GM06990 (cell line): ENCODE measurements around the gene HOXB3.

Experiments used
- DNase-seq: peaks from one replicate; pipeline ENCODE4 v3.0.0-alpha.2; 2011; ENCODE audit not compliant: insufficient read length; ENCODE audit errors: extremely low read depth
- H3K27me3 ChIP-seq: replicated peaks from 2 replicates; pipeline ENCODE4 v1.6.0; 2011; ENCODE audit warnings: low read length; ENCODE audit not compliant: control insufficient read depth, insufficient read depth
- H3K36me3 ChIP-seq: 2 replicates; pipeline ENCODE4 v1.5.1; 2011; ENCODE audit warnings: low read length; ENCODE audit not compliant: control insufficient read depth, insufficient read depth
- H3K4me3 ChIP-seq: replicated peaks from 2 replicates; pipeline ENCODE4 v1.5.1; 2011; ENCODE audit warnings: low read depth, mild to moderate bottlenecking, control low read depth, low read length
- CTCF ChIP-seq: IDR thresholded peaks from 2 replicates; pipeline ENCODE4 v1.5.1; 2011; ENCODE audit warnings: low read length, control low read depth, mild to moderate bottlenecking, inconsistent platforms; ENCODE audit not compliant: insufficient read depth, poor library complexity, severe bottlenecking

The HOXB3 gene

GRCh38 chr17:48563867-48564187 is 26.2 kb downstream of the HOXB3 start:
- no peak for TF ChIP-seq CTCF
- no peak overlapping the region for H3K4me3 ChIP-seq
- H3K27me3 ChIP-seq, result no peaks in the 10 kb centered on the region
- no peaks in the 10 kb centered on the region for H3K36me3 ChIP-seq
- no peak for DNase-seq

- no peak for TF ChIP-seq CTCF
- no peak overlapping the region for H3K4me3 ChIP-seq
- no peak for DNase-seq
- H3K27me3 ChIP-seq, result no peaks in the 10 kb centered on the region
- H3K36me3 ChIP-seq, result no peaks in the 10 kb centered on the region
These were observed 26.6 kb downstream of the HOXB3 start for GRCh38 chr17:48563385-48563838.

- Histone ChIP-seq H3K4me3 (no peak overlapping the region), H3K27me3 (no peaks in the 10 kb centered on the region), H3K36me3 (no peaks in the 10 kb centered on the region)
These were observed 27.1 kb downstream of the HOXB3 start for GRCh38 chr17:48562934-48563333.

GRCh38 chr17:48561884-48562810 is 27.9 kb downstream of the HOXB3 start:
- H3K27me3 ChIP-seq, result no peaks in the 10 kb centered on the region
- DNase-seq, result no peak

More at GRCh38 chr17:48562934-48563333, 27.1 kb downstream of the HOXB3 start:
- DNase-seq, result no peak
- no peak for TF ChIP-seq CTCF

GRCh38 chr17:48559840-48560817 is 29.9 kb downstream of the HOXB3 start:
- Histone ChIP-seq H3K4me3 (no peak overlapping the region), H3K27me3 (no peaks in the 10 kb centered on the region), H3K36me3 (no peaks in the 10 kb centered on the region)
- DNase-seq, result no peak
- TF ChIP-seq CTCF, result no peak

More at GRCh38 chr17:48561884-48562810, 27.9 kb downstream of the HOXB3 start:
- Histone ChIP-seq H3K36me3 (no peaks in the 10 kb centered on the region), H3K4me3 (no peak overlapping the region)
- TF ChIP-seq CTCF, result peak; percentile 15
